Measurements from ENCODE around the gene SPAG7.

Gene SPAG7

GRCh38 chr17:4967539-4968485, at the start of gene SPAG7:
TSS of gene SPAG7 (minus strand) at chr17:4967817. CDS start at chr17:4967804, 13 bp downstream.
- peak; percentile 93 for DNase-seq

GRCh38 chr17:5014357-5014756, 46.7 kb upstream of the SPAG7 start:
- no peak for DNase-seq

- no peak for DNase-seq
These were observed 44.3 kb upstream of the SPAG7 start for GRCh38 chr17:5011928-5012327.

GRCh38 chr17:5003214-5003867, 35.7 kb upstream of the SPAG7 start:
- no peak for DNase-seq

- no peak for DNase-seq
These were observed 34.6 kb upstream of the SPAG7 start for GRCh38 chr17:5002121-5002788.

GRCh38 chr17:5000237-5000639, 32.6 kb upstream of the SPAG7 start:
- DNase-seq = no peak

- DNase-seq = no peak
These were observed 31.9 kb upstream of the SPAG7 start for GRCh38 chr17:4999430-5000093.

GRCh38 chr17:4998732-4999429, 31.3 kb upstream of the SPAG7 start:
- DNase-seq = no peak

GRCh38 chr17:4998027-4998731, 30.6 kb upstream of the SPAG7 start:
- DNase-seq = peak; percentile 37

- peak; percentile 93 for DNase-seq
These were observed 29.8 kb upstream of the SPAG7 start, which contains the start of the genes INCA1 and KIF1C for GRCh38 chr17:4997302-4998026. TSS of gene INCA1 (minus strand) at chr17:4997522. CDS start at chr17:4994437, 3,085 bp downstream. TSS of gene KIF1C (plus strand) at chr17:4997950. CDS start at chr17:5000247, 2,297 bp downstream.

- DNase-seq = no peak
These were observed 26.5 kb upstream of the SPAG7 start for GRCh38 chr17:4994081-4994595.

- no peak for DNase-seq
These were observed 20.4 kb upstream of the SPAG7 start for GRCh38 chr17:4987767-4988567.

GRCh38 chr17:4986951-4987766, 19.5 kb upstream of the SPAG7 start, which contains the start of gene CAMTA2:
TSS of gene CAMTA2 (minus strand) at chr17:4987675. CDS start at chr17:4986222, 1,453 bp downstream.
- DNase-seq = peak; percentile 86

GRCh38 chr17:4986403-4986802, 18.8 kb upstream of the SPAG7 start:
- DNase-seq = no peak

- no peak for DNase-seq
These were observed 14.7 kb upstream of the SPAG7 start for GRCh38 chr17:4982305-4982704.

GRCh38 chr17:4980644-4981216, 13.1 kb upstream of the SPAG7 start:
- no peak for DNase-seq

GRCh38 chr17:4978726-4979125, 11.1 kb upstream of the SPAG7 start:
- no peak for DNase-seq

GRCh38 chr17:4974115-4974670, 6.6 kb upstream of the SPAG7 start:
- no peak for DNase-seq
